HL-60 (cell line): ENCODE measurements around the gene GLRX3.
A peak's percentile ranks its signal among the peaks of the same experiment; 100 is the strongest.

Source experiments
- CTCF ChIP-seq: IDR thresholded peaks from one replicate; pipeline ENCODE4 v1.5.1; 2011; ENCODE audit warnings: low read length, control low read depth, inconsistent platforms; ENCODE audit not compliant: insufficient read depth
- POLR2AphosphoS5 ChIP-seq: IDR thresholded peaks from 2 replicates; pipeline ENCODE4 v1.6.1; 2012; ENCODE audit warnings: low read depth

- TF ChIP-seq CTCF (peak; percentile 81), POLR2AphosphoS5 (no peak)
Observed at GRCh38 chr10:130109796-130110245, 26.4 kb upstream of the GLRX3 start.
